NOMO-1 treated with dmso at 0.1 percent for 144 hours (cell line): ENCODE measurements around the gene FAM20B.
"Not testable (repeated sequence)": the region's sequence is repeated elsewhere in the genome, so short reads cannot be mapped to it uniquely, and the experiment has no call there.

Experiments used
- DNase-seq: peaks from one replicate; lab custom pipeline; 2025; ENCODE audit not compliant: unreplicated experiment; lab: John Stamatoyannopoulos, UW

The FAM20B gene, protein sequence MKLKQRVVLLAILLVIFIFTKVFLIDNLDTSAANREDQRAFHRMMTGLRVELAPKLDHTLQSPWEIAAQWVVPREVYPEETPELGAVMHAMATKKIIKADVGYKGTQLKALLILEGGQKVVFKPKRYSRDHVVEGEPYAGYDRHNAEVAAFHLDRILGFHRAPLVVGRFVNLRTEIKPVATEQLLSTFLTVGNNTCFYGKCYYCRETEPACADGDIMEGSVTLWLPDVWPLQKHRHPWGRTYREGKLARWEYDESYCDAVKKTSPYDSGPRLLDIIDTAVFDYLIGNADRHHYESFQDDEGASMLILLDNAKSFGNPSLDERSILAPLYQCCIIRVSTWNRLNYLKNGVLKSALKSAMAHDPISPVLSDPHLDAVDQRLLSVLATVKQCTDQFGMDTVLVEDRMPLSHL

DNA sequence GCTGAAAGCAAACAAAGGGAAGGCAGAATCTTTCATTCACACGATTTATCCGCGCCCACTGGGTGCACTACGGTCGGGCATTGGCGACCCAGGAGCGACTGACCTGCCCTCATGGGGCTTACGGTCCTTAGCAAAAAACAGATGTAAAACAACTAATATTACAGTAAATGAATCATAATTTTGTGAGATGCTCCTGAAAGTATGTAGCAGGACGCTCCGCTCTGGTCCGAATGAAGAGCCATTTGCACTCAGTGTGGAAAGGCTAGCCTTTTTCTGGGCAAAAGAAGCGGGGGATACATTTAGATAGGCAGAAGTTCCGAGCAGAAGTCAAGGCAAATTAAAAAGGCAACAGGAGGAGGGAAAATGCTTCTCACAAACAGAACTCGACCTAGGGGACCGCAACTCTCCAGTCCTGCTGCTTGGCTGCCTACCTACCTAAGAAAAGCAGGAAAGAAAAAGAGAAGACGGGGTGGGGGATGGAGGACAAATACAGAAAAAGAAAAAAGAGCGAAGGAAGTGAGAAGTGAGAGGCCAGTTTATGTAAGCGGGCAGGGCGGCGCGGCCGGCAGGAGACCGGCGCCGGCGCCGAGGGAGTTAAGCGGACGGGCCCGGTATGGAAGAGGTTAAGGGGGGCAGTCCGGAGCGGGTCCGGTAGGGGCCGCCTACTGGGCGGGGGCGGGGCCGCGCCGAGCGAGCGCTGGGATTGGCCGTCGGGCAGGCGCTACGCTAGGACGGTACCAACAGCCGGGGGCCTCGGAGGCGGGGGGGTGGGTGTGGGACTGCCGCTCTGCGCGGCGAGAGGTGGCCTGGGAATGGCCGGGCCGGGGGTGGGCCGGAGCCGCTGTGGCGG lies at the start of gene FAM20B:
FAM20B (plus strand) TSS at position 770 of the 850 bp plus-strand sequence. CDS start 17,954 bp downstream, outside the sequence.
- DNase-seq: peak; percentile 86

- DNase-seq: no peak
Measured at GRCh38 chr1:178976541-178976940, 49.2 kb upstream of the FAM20B start.

GRCh38 chr1:178986204-178986603 lies 39.5 kb upstream of the FAM20B start:
- DNase-seq: no peak

DNA sequence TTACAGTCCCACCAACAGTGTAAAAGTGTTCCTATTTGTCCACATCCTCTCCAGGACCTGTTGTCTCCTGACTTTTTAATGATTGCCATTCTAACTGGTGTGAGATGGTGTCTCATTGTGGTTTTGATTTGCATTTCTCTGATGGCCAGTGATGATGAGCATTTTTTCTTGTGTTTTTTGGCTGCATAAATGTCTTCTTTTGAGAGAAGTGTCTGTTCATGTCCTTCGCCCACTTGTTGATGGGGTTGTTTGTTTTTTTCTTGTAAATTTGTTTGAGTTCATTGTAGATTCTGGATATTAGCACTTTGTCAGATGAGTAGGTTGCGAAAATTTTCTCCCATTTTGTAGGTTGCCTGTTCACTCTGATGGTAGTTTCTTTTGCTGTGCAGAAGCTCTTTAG lies 37.5 kb upstream of the FAM20B start:
- not testable (repeated sequence) for DNase-seq

DNA sequence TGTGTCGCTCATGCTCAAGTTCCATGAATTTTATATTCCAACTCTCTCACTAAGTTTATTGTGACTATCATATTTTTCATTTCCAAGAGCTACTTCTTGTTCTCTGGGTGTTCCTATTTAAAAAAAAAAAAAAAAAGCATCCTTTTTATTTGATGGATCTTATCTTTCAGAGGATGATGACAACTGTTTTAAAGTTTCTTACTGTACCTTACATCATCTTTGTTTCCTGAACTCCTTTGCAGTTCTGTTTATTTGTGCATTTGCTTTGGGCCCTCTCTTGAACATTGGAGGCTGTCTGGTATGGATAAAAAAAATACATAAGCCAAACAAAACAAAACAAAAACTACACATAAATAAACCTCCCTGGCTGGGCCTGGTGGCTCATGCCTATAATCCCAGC lies 32.1 kb upstream of the FAM20B start:
- DNase-seq: no peak

DNA sequence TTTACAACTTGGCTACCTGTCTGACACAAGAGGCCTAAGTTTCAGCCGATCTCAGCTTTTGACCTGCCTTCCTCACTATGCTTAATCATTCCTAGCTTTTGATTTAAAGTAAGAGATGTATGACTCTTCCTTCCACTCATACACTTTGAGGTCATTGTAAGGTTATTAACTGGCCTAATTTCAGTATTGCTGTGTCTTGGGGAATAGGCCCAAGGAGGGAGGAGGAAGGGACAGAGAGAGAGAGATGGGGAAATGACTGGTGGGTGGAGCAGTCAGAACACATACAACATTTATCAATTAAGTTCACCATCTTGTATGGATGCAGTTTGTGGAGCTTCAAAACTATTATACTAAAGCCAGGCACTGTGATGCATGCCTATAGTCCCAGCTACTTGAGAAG lies 28.3 kb upstream of the FAM20B start:
- DNase-seq: no peak

DNA sequence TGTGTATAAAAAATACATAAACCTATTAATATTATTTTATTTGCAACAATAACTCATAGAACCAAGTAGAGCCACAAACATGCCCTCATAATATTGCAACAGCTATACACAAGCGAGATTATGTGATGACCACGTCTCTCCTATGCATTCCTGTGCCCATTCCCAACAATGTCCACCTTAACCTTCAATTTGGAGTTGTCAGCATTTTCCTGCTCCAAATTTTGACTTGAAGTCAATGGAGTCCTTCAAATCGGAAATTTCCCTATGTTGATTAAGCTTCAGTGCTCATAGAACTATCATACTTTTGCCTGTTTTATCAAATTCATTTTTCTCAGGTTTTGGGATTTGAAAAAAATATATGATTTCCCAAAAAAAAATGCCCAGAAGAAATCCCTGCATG lies 27.4 kb upstream of the FAM20B start:
- DNase-seq: no peak

- no peak for DNase-seq
Measured at GRCh38 chr1:178999061-178999460, 26.6 kb upstream of the FAM20B start.

GRCh38 chr1:179001451-179001850 lies 24.2 kb upstream of the FAM20B start:
- DNase-seq: no peak

- DNase-seq: not testable (repeated sequence)
Measured at GRCh38 chr1:179002064-179002463, 23.6 kb upstream of the FAM20B start.

DNA sequence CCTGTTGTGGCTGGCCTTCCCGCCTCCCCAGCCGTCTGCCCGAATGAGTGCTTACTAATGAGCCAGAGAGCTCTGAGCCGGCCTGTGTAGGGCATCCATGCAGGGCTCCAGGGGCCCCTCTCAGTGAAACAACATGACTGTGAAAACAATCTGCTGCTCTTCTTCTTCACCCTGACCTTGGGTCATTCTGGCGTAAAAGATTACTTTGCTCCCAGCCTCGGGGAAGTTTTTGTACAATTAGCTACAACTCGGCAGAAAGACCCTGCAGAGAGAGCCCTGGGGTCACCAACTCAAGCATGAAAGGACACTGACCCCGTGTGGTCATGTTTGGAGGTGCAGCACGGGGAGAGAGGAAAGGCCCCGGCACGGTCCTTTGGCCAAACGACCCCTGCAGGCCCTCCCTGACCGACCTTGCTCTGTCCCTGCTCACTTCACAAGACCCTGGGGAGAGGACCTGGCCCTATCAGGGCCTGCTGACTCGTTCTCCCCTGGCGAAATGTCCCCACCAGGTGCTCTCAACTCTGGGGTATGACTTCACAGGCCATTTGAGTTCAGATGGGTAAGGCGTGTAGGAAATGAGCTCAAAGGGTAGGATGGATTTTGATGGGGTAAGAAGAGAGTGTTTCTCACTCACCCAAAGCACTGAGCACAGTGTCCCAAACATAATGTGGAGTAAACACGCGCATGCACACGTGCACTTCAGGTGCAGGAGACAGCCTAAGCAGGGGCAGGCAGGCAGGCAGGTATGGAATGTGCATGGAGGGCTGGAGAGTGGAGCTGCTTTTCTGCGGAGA lies 22.9 kb upstream of the FAM20B start:
- peak; percentile 24 for DNase-seq

DNA sequence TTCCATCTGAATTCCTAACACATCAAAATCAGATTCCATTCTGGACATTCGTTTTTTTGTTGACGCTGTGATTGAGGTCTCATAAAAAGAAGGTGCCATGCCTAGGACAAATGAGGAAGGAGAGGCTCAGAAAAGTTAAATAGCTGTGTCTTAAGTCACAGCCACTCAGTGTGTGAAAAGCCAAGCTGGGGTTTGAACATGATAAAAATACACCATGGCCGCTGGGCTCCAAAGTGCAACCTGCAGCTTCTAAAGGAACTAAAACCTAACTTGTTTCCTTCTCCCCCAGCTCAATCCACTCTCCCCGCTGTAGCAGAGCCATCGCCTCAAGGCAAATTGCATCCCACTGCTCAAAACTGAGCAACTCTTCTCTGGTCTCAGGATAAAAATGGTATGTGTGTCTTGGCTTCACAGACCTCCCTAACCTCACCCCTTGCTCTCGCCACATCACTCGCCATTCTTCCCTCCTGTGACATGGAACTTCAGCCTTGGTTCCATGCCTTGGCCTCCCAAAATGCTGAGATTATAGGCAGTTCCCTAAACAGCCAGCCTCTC lies 22.1 kb upstream of the FAM20B start:
- no peak for DNase-seq

DNA sequence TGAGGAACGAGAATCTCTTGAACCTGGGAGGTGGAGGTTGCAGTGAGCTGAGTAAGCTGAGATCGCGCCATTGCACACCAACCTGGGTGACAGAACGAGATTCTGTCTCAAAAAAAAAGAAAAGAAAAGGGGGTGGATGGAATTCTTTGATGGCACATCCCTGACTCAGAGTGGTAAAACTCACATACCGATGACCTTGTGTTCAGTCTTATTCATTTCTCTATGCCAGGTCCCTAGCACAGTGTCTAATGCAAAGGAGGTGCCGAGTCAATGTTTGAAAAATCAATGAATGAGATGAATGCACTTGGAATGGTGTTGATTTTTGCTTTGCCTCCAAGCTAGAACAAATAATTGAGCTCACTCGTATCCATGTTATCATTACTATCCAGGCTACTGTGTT lies 18.5 kb upstream of the FAM20B start:
- DNase-seq: no peak

DNA sequence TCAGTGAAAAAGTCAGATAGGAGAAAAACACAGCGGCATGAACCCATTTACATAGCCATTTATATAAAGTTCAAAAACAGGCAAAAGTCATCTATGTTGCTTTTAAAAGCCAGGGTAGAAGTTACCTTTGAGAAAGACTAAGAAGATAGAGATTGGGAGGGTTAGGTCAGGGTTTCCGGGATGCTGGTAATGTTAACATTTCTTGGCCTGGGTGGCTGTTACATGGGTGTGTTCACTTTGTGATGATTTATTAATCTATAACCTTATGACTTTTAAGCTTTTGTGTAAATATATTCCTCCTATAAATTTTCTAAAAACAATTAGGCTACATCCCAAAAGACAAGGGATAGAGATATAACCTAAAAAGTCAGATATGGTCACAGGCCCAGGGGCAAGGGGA lies 15.0 kb upstream of the FAM20B start:
- no peak for DNase-seq

DNA sequence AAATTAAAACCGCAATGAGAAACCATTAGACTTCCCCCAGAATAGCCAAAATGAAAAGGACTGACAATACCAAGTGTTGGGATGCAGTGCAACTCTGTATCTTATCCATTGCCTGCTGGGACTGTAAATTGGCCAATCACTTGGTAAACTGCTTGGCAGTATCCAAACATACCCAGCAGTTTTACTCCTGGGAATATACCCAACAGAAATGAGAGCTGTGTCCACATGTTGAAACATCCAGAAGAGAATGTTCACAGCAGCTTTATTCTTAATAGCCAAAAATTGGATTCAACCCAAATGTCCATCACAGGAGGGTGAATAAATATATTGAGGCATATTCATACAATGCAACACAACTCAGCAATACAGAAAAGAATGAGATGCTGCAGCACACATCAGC lies 13.7 kb upstream of the FAM20B start:
- DNase-seq: no peak

GRCh38 chr1:179014123-179014522 lies 11.6 kb upstream of the FAM20B start:
- no peak for DNase-seq

GRCh38 chr1:179015396-179015795 lies 10.3 kb upstream of the FAM20B start:
- no peak for DNase-seq

DNA sequence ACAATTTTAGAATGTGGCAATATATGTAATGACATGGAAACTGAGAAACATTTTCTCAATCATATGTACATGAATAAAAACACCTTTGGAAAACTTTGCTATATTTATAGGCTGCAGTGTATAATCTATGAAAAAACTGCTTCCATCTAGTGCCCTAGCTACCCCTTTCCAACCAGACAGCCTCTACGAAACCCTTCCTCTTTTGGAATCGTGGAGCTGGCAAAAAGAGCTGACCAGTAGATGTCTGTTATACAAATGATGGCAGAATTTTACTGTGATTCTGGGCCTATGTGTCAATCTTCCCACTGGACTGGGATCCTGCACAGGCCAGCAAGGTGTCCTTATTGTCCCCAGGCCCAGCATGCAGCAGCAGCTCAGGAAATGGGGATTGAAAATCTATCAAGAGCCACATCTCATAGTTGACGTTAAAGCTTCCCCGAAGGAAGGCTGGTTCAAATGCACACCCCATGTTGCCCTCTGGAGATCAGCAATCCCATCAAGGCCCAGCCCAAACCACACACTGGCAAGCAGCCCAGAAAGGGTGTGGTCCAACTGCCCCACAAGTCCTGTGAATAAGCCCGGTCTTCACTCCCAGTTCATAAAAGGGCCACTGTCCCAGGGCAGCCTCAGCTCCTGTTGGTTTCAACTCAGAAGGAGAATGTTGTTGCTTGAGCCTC lies 8.8 kb upstream of the FAM20B start:
- peak; percentile 60 for DNase-seq

DNA sequence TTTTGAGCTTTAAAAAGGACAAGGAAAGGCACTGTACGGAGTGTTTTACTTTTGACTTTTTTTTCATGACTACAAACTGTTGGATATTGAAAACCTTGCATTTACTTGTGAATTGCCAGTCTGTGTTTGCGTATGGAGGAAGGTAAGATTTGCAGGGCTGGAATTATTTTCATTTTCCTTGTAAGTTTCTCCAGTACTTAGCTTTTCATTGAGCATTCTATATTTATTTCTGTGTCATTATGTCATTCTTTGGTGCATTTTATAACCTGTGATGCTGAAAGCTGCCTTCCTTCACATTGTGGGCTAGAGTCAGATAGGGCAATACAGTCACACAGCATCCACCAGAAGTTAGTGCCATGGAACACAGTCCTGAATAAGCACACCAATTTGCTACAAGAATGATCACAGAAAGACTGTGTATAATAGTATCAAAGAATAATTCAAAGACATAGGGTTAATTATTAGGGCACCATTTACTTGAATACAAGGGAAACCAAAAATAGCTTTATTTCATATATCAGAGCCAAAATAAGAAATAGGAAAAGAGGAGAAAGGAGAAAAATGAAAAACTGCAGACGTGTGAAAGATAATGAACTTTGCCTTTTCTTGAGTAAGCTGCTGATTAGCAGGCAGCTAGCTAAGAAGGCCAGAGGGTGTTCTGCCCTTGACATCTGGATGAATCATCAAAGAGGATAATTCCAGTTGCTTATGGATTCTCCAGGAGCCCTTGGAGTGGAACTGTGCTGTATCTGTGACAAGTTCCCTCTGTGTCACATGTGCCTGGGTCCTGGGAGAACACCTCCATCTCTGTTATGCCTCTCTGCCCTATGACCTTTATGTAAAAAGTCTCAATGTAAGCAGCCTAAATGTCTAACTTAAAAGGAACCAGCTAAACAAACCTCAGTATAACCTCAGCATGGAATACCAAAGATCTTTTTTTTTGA lies 8.0 kb upstream of the FAM20B start:
- DNase-seq: no peak
